Measurements from ENCODE around the gene RAP2A.

GRCh38 chr13:97506511-97506910 lies 72.5 kb downstream of the RAP2A start:
- no peak for TF ChIP-seq CTCF (IDR thresholded peaks at IDR 0.05)
- no peak for TF ChIP-seq POLR2A (IDR thresholded peaks at IDR 0.05)
